ENCODE measurements around the gene SVIL.
"Not testable (repeated sequence)": the region's sequence is repeated elsewhere in the genome, so short reads cannot be mapped to it uniquely, and the experiment has no call there.

DNA sequence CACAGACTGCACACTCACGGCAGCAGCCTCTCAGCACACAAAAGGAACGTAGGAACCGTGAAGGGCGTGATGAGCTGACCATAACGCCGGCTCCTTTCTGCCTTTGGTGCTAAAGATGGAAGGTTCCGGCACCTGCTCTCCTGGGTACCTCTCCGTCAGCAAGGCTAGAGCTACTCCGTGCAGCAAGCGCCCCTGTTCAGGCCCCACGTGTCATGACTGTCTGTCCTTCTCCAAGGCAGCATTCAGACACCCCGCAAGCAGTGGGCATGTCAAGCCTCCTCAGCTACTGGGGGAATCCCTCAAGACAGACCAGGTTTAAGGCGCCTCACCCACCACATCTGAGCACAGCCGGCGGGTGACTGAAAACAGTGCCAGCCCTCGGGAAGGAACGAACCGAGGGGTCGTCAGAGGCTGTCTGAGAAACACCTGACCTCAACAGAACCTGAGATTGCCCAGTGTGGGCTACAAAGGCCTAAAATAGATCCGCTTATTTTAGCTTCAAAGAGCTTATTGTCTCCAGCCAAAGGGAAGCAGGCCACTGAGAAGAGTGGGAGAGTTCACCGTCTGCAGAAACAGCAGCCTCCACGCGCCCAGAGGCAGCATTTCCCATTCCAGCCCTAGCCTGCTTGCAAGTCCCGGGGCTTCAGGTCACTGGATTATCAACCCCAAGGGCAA is 124.2 kb downstream of the SVIL start:
- TF ChIP-seq POLR2A, EP300, POLR2AphosphoS5 (IDR thresholded peaks at IDR 0.05): not testable (repeated sequence)
- TF ChIP-seq, protein P1, sequence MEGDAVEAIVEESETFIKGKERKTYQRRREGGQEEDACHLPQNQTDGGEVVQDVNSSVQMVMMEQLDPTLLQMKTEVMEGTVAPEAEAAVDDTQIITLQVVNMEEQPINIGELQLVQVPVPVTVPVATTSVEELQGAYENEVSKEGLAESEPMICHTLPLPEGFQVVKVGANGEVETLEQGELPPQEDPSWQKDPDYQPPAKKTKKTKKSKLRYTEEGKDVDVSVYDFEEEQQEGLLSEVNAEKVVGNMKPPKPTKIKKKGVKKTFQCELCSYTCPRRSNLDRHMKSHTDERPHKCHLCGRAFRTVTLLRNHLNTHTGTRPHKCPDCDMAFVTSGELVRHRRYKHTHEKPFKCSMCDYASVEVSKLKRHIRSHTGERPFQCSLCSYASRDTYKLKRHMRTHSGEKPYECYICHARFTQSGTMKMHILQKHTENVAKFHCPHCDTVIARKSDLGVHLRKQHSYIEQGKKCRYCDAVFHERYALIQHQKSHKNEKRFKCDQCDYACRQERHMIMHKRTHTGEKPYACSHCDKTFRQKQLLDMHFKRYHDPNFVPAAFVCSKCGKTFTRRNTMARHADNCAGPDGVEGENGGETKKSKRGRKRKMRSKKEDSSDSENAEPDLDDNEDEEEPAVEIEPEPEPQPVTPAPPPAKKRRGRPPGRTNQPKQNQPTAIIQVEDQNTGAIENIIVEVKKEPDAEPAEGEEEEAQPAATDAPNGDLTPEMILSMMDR (IDR thresholded peaks at IDR 0.05) = not testable (repeated sequence)
